ENCODE results near the gene OAS3. TPM values are rescaled to one million over a fixed set of nuclear protein-coding genes. Genes with fewer than 3 reads are reported as not detected.

The OAS3 gene
- total and polyA plus RNA-seq, 2 donors (not counting 1 experiment from before 2014, with no cell fraction given), result 16.5 to 24.9 TPM

DNA sequence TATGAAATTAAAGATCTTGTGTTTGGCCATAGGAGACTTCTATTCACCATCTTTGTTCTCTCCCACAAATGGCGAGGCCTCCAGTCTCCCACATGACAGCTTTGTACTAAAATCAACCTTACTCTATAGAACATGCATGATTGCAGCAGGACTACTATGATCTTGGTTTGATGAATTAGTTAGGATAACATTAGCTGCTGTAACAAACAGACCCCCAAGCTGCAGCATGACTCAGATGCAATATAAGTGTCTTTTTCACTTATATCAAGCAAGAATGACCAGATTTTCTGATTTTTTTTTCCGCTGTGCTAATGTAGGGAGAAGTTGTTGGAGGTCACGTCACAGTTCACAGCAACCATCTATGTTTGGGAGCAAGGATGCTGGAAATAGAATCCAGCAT, 10.8 kb upstream of the OAS3 start:
- Histone ChIP-seq H3K4me1 (ENCODE audit: control insufficient read depth in 2 of 2, insufficient read depth in 2 of 2, low read length in 2 of 2) (peaks cover 20 to 36% of the 10 kb centered on the region in 2 donors), H3K36me3 (replicated peaks in 1 of 2; ENCODE audit: control extremely low read depth in 1 of 2, control insufficient read depth in 1 of 2, extremely low read depth in 1 of 2, insufficient read depth in 2 of 2, low read length in 1 of 2) (peaks cover 0 to 15% of the 10 kb centered on the region in 2 experiments), H4K20me1 (ENCODE audit: control insufficient read depth, insufficient read depth, low read length, poor library complexity, severe bottlenecking) (no peaks in the 10 kb centered on the region), H3K4me2 (replicated peaks; ENCODE audit: low read depth, low read length, poor library complexity, severe bottlenecking) (no peak overlapping the region), H3K9ac (ENCODE audit: low read length) (no peak overlapping the region), H3K9me3 (ENCODE audit: control extremely low read depth in 1 of 3, control insufficient read depth in 2 of 3, insufficient read depth in 1 of 3, low read length in 2 of 3) (peaks cover 0 to 12% (median 0%) of the 10 kb centered on the region in 3 donors), H3K79me2 (ENCODE audit: control insufficient read depth, insufficient read depth, low read length) (no peaks in the 10 kb centered on the region), H2AFZ (ENCODE audit: insufficient read depth, low read depth, low read length, poor library complexity, severe bottlenecking) (no peak overlapping the region), H3K4me3 (ENCODE audit: control extremely low read depth in 1 of 5, extremely low read depth in 1 of 5, insufficient read depth in 1 of 5, low read depth in 2 of 5, low read length in 4 of 5) (no peak overlapping the region), H3K27me3 (replicated peaks in 1 of 4; ENCODE audit: control extremely low read depth in 1 of 4, control insufficient read depth in 3 of 4, insufficient read depth in 4 of 4, low read length in 3 of 4) (no peaks in the 10 kb centered on the region), H3K27ac (ENCODE audit: low read length in 2 of 2) (peak overlapping the region in 1 of 2 donors; percentile 13)
- ATAC-seq (ENCODE audit: low read depth) (no peak), DNase-seq (no peak)
- peak overlapping the region; percentile 63 for H3K27ac Mint-ChIP-seq
- peak overlapping the region; percentile 32 for H3K4me3 Mint-ChIP-seq
- WGBS (ENCODE audit: insufficient coverage), result no CpG with 5 or more reads among the region's 3 CpGs
- CTCF ChIA-PET, result interaction anchor here (1.2 to 1.9 kb wide), 4 partner anchors 11 to 65 kb away, joined by 3 to 7 read pairs (median 4); partner anchors contain the start of gene OAS3
- H3K4me1 Mint-ChIP-seq, result peaks cover 42% of the 10 kb centered on the region
- H3K9me3 Mint-ChIP-seq (ENCODE audit: insufficient read depth), result no peaks in the 10 kb centered on the region
- no peak for TF ChIP-seq EZH2 (IDR thresholded peaks at IDR 0.05; ENCODE audit: borderline replicate concordance, insufficient read depth, low read depth, low read length, poor library complexity, severe bottlenecking)
- TF ChIP-seq, protein P1, sequence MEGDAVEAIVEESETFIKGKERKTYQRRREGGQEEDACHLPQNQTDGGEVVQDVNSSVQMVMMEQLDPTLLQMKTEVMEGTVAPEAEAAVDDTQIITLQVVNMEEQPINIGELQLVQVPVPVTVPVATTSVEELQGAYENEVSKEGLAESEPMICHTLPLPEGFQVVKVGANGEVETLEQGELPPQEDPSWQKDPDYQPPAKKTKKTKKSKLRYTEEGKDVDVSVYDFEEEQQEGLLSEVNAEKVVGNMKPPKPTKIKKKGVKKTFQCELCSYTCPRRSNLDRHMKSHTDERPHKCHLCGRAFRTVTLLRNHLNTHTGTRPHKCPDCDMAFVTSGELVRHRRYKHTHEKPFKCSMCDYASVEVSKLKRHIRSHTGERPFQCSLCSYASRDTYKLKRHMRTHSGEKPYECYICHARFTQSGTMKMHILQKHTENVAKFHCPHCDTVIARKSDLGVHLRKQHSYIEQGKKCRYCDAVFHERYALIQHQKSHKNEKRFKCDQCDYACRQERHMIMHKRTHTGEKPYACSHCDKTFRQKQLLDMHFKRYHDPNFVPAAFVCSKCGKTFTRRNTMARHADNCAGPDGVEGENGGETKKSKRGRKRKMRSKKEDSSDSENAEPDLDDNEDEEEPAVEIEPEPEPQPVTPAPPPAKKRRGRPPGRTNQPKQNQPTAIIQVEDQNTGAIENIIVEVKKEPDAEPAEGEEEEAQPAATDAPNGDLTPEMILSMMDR (IDR thresholded peaks at IDR 0.05), result no peak
- H3K27me3 Mint-ChIP-seq, result no peaks in the 10 kb centered on the region
- POLR2A ChIA-PET, result no interaction called here
- intact Hi-C loops (cut with micrococcal nuclease), result loop anchor here (2.0 kb wide), 1 partner anchor 21 kb away; the partner anchor contains the start of gene OAS1

DNA sequence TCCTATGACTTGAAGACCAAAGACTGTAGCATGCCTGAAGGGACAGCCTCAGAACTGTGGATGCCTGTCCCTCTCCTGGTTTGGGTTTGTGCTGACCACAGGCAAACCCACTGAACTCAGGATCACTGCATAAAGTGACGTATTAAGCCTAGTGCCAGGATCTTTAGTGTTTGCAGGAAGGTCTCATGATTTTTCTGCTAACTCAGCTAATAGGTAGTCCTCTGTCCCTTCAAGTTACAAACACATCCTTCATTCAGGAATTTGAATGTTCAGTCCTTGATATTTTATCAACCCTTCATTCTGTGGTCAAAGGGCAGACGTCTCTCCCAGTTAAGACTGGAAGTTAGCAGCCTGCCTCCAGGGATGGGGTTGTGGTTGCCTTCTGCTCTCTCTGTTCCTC, 10.3 kb upstream of the OAS3 start:
- intact Hi-C loops (cut with micrococcal nuclease), result loop anchor here (2.0 kb wide), 1 partner anchor 21 kb away; the partner anchor contains the start of gene OAS1
- no peak overlapping the region for H3K27ac Mint-ChIP-seq
- Histone ChIP-seq H3K27ac (ENCODE audit: low read length in 2 of 2) (no peak overlapping the region), H3K4me3 (ENCODE audit: control extremely low read depth in 1 of 5, extremely low read depth in 1 of 5, insufficient read depth in 1 of 5, low read depth in 2 of 5, low read length in 4 of 5) (no peak overlapping the region), H2AFZ (ENCODE audit: insufficient read depth, low read depth, low read length, poor library complexity, severe bottlenecking) (no peak overlapping the region), H3K79me2 (ENCODE audit: control insufficient read depth, insufficient read depth, low read length) (no peaks in the 10 kb centered on the region), H3K36me3 (replicated peaks in 1 of 2; ENCODE audit: control extremely low read depth in 1 of 2, control insufficient read depth in 1 of 2, extremely low read depth in 1 of 2, insufficient read depth in 2 of 2, low read length in 1 of 2) (peaks cover 0 to 15% of the 10 kb centered on the region in 2 experiments), H3K4me2 (replicated peaks; ENCODE audit: low read depth, low read length, poor library complexity, severe bottlenecking) (no peak overlapping the region), H3K4me1 (ENCODE audit: control insufficient read depth in 2 of 2, insufficient read depth in 2 of 2, low read length in 2 of 2) (peaks cover 20 to 36% of the 10 kb centered on the region in 2 donors), H3K9ac (ENCODE audit: low read length) (no peak overlapping the region), H3K27me3 (replicated peaks in 1 of 4; ENCODE audit: control extremely low read depth in 1 of 4, control insufficient read depth in 3 of 4, insufficient read depth in 4 of 4, low read length in 3 of 4) (no peaks in the 10 kb centered on the region), H3K9me3 (ENCODE audit: control extremely low read depth in 1 of 3, control insufficient read depth in 2 of 3, insufficient read depth in 1 of 3, low read length in 2 of 3) (peaks cover 0 to 12% (median 0%) of the 10 kb centered on the region in 3 donors), H4K20me1 (ENCODE audit: control insufficient read depth, insufficient read depth, low read length, poor library complexity, severe bottlenecking) (no peaks in the 10 kb centered on the region)
- H3K4me1 Mint-ChIP-seq, result peaks cover 42% of the 10 kb centered on the region
- TF ChIP-seq EZH2 (IDR thresholded peaks at IDR 0.05; ENCODE audit: borderline replicate concordance, insufficient read depth, low read depth, low read length, poor library complexity, severe bottlenecking), result no peak
- TF ChIP-seq, protein P1 (IDR thresholded peaks at IDR 0.05), result no peak
- no peaks in the 10 kb centered on the region for H3K9me3 Mint-ChIP-seq (ENCODE audit: insufficient read depth)
- CTCF ChIA-PET, result interaction anchor here (1.2 to 1.9 kb wide), 5 partner anchors 10 to 102 kb away, joined by 3 to 7 read pairs (median 4); partner anchors contain the start of gene OAS3
- no peaks in the 10 kb centered on the region for H3K27me3 Mint-ChIP-seq
- H3K4me3 Mint-ChIP-seq, result no peak overlapping the region
- no peak for DNase-seq
- no peak for ATAC-seq (ENCODE audit: low read depth)
- 100% methylated on average over 1 of the region's 2 CpGs for WGBS (ENCODE audit: insufficient coverage)
- POLR2A ChIA-PET, result no interaction called here
